T-helper 2 cell (primary cell): ENCODE results near the gene BUB3.

Experiments used
- DNase-seq, 5 experiments: peaks; one replicate each; pipeline versions ENCODE4 v3.0.0 to v3.0.0-alpha.2; 2012 to 2022

Gene BUB3

GRCh38 chr10:123141791-123142700 lies 12.2 kb upstream of the BUB3 start:
- no peak for DNase-seq

DNA sequence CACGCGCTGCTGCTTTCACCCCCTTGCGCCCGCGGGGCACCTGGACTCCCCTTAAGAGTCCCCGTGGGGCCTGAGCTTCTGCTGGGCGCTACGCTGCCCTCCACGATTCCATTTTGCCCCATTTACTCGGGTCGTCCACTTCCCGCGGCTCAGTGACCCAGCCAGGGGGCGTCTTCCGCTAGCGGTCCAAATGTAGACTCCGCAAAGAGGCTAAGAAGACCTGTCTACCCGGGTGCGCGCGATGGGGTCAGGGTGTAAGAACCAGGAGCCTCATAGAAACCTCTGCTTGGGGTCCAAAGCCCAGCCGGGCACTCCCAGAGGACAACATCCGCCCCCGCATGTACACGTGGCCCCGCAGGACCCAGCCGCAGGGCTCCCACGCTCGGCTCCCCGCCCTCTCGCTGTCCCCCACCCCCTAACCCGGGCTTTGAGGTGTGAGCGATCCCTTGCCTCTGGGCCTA lies 11.5 kb upstream of the BUB3 start:
- DNase-seq, result no peak

DNA sequence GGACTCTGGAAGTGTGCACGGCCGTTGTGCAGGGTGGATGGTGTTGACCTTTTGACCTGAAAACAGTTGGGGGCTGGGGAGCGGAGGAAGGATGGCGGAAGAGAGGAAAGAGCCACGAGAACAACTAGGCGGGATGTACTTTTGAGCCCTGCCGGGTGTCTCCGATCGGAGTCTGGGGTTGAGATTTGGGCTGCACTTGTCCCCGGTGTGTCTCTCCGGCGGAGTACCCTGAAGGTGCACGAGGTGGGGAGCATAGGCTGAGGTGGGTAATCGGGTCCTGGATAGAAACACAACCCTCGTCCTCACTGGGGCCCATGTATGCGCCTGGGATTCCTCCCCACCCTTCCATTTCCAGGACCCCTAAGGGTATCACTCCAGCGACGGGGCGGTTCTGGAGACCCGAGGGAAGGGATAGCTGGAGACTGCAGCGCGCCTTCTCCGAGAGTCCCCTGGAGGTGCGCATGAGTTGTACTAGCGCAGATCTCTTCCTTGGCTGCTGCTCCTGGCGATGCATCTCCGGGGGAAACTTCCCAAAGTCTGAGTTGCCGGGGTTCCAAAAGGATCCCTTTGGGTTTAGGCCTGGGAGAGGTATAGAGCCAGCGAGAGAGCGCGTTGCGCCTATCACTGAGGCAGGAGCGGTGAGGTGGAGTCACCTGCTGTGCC lies 10.9 kb upstream of the BUB3 start:
- DNase-seq, result no peak

GRCh38 chr10:123143825-123144168 lies 10.4 kb upstream of the BUB3 start:
- no peak for DNase-seq

- no peak for DNase-seq
Measured at GRCh38 chr10:123144697-123145541, 9.3 kb upstream of the BUB3 start.

- DNase-seq, result no peak
Measured at GRCh38 chr10:123145542-123146012, 8.6 kb upstream of the BUB3 start.

DNA sequence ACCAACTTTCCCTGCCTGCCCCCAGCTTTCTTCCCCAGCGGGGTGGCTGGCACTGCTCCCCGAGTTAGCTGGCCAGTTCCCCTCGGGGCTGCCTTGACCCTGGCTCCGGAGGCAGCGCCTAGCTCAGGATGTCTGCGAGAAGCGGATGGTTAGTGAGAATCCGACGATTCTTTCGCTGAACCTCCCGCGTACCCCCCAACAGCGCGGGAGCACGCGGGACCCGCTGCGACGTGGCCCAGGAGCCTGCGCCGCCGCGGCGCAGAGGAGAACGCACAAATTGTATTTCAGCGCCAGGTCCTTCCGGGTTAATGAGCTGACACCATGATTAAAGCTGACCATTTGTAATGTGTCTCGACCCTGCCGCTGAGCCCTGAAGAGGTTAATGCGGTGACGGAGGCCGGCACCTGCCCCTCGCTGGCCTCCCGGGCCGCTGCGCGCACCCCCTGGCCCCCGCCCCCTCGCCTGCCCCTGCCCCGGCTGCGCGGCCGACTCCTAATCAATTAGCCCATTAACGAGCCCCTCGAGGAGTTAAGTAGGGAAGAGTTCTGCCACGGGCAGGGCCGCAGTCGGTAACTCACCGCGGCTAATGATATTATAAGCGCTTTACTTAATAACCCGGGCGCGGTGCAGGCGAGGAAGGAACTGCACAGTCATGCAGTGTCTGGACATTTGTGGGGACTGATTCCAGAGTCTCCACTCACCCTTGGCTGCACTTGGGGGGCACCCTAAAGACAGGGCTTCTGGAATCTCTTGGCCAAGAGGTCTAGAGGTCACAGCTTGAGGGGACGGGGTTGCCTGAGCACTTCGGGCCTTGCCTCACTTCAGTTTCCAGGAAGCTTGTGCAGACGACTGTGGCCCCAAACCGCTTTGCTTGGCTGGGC lies 7.9 kb upstream of the BUB3 start:
- no peak for DNase-seq

- no peak for DNase-seq
Measured at GRCh38 chr10:123146894-123147634, 7.1 kb upstream of the BUB3 start.

- peak in 1 of 5 experiments; percentile 51 for DNase-seq
Measured at GRCh38 chr10:123147635-123148413, 6.4 kb upstream of the BUB3 start, which contains the start of gene HMX2. Gene HMX2, plus strand, starts transcription at chr10:123148136. Its CDS starts 243 bp downstream, at chr10:123148379.

DNA sequence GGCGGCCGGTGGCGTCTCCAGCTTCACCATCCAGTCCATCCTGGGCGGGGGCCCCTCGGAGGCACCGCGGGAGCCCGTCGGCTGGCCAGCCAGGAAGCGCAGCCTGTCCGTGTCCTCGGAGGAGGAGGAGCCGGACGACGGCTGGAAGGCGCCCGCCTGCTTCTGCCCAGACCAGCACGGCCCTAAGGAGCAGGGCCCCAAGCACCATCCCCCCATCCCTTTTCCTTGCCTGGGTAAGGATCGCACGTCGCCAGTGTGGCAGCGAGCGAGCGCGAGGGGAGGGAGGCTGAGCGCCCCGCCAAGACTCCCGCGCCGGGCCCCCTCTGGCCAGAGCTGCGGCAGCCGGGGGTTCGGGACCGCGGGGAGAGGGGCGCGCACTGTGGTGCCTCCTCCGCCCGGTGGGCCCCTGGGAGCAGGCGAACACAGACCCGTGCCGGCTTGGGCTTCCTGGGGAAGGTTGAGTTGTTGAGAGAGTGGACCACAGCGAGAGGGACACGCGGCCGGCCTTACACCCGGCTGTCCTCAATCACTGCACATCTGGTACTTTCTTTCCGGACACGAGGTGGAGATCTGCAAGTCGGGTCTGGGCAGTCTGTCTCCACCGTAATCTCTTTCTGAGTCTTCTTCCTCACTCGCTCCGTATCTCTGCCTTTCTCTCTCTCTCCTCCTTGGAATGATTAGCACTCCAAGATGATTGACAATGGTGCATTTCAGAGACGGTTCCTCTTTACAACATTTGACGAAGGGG lies 5.6 kb upstream of the BUB3 start:
- no peak for DNase-seq

GRCh38 chr10:123149162-123149567 lies 5.0 kb upstream of the BUB3 start:
- DNase-seq, result no peak

DNA sequence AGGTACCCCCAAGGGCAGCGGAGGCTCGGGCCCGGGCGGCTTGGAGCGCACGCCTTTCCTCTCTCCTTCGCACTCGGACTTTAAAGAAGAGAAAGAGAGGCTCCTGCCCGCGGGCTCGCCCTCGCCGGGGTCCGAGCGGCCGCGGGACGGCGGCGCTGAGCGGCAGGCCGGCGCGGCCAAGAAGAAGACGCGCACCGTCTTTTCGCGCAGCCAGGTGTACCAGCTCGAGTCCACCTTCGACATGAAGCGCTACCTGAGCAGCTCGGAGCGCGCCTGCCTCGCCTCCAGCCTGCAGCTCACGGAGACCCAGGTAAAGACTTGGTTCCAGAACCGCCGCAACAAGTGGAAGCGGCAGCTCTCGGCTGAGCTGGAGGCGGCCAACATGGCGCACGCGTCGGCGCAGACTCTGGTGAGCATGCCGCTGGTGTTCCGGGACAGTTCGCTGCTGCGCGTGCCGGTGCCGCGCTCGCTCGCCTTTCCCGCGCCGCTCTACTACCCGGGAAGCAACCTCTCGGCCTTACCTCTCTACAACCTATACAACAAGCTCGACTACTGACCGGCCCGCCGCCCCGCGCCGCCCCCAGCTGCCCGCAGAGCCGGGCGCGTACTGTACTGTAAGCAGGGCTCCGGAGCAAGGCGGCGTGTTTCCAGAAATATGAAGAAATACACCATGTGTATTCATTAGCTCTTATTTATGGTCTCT lies 4.5 kb upstream of the BUB3 start:
- DNase-seq, result peak in 1 of 5 experiments; percentile 72

- no peak for DNase-seq
Measured at GRCh38 chr10:123150271-123150985, 3.8 kb upstream of the BUB3 start.

- DNase-seq, result peak in 1 of 5 experiments; percentile 55
Measured at GRCh38 chr10:123150986-123151736, 3.0 kb upstream of the BUB3 start.

GRCh38 chr10:123151737-123152135 lies 2.5 kb upstream of the BUB3 start:
- no peak for DNase-seq

- no peak for DNase-seq
Measured at GRCh38 chr10:123153486-123154091, 613 bp upstream of the BUB3 start.
